NCI-H748 treated with DMSO at 0.1 percent for 48 hours (cell line): ENCODE measurements around the gene COL4A2.
"Not testable (repeated sequence)": the region's sequence is repeated elsewhere in the genome, so short reads cannot be mapped to it uniquely, and the experiment has no call there.

Experiments used
- DNase-seq: peaks from one replicate; lab custom pipeline; 2025; lab: John Stamatoyannopoulos, UW

The COL4A2 gene

GRCh38 chr13:110520431-110521295 is 213.6 kb downstream of the COL4A2 start:
- no peak for DNase-seq

- DNase-seq, result no peak
Observed at GRCh38 chr13:110521296-110521680, 214.2 kb downstream of the COL4A2 start.

DNA sequence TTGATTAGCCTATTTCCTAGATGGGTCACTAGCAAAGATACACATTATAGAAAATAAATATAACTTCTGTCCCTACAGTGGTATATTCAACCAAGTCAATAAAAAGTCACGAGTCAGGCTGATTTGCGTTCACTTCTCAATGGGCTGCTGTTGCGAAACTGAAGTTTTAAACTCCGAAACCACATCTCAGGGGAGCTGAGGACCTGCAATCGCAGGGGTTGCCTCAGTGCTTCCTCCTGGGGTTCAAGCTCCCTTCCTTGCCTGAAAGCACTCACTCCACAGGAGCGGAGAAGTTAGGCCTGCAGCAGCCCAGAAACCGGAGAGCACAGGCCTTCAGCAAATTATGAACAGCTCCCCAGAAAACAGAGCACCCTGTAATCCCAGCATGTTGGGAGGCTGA is 214.9 kb downstream of the COL4A2 start:
- no peak for DNase-seq

- no peak for DNase-seq
Observed at GRCh38 chr13:110522721-110523120, 215.6 kb downstream of the COL4A2 start.

DNA sequence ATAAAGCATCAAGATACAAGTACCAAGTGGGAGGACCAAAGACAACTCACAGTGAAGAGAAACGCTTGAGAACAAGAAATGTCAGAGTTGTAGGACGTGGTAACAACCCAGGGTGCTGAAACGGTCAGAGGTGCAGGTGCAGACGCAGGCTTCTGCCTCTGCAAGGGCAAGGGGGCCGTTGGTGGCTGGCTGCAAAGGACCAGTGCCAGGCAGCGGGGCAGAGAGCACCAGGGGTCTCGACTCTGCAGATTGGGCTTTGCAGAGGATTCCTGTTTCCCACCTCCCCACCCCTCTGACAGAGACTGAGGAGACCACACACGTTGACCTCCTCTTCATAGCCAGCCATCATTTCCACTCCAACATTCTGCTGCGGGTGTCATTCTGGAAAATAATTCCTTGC is 216.1 kb downstream of the COL4A2 start:
- no peak for DNase-seq

GRCh38 chr13:110523838-110524540 is 216.9 kb downstream of the COL4A2 start:
- no peak for DNase-seq

- DNase-seq, result no peak
Observed at GRCh38 chr13:110524541-110525257, 217.6 kb downstream of the COL4A2 start.

GRCh38 chr13:110525328-110526319 is 218.5 kb downstream of the COL4A2 start:
- DNase-seq, result peak; percentile 18

- no peak for DNase-seq
Observed at GRCh38 chr13:110528371-110528770, 221.3 kb downstream of the COL4A2 start.

DNA sequence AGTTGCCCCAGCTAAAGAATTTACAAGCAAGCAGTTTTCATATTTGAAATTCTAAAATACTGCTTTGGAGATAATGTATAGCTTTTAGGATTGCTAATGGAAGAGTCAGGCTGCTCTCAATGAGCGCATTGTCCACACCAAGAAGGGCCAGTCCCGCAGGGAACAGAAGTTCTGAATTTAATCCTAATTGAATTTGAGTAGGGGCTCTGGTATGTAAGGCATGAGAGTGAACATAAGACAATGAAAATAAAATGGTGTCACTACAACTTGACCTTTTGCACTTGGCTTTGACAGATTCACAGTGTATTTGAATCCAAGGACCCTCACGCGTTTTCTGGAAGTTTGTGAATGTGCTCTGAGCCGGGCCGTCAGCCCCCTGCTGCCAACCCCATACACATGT is 221.8 kb downstream of the COL4A2 start:
- DNase-seq, result no peak

DNA sequence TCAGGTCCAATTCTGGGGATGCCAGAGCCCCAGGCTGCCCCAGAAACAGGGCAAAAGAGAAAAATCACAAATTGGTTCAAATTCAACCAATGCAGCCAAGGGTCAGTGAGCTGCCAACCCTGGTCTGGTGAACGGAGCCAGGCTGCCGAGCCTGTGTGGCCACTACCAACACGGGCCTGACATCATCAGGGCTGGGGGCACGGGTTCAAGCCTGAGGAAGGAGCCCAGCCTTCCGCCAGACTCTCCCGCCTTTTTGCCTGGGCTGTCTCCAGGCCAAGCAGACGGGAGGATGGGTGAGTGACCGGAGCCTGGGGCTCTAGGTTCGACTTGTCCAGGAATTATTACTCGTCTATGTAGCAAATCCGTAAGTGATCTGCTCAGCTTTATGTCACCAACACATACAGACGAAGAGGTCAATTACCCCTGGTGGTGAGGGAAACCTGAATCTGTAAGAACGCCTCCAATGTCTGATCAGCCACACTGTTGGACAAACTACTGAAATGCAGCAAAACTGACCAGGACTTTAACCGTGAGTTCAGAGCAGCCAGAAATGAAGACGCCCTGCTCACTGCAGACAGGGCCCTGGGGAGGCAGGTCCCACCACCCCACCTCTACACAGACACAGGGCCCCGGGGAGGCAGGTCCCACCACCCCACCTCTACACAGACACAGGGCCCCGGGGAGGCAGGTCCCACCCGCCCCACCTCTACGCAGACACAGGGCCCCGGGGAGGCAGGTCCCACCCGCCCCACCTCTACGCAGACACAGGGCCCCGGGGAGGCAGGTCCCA is 222.6 kb downstream of the COL4A2 start:
- DNase-seq, result no peak

DNA sequence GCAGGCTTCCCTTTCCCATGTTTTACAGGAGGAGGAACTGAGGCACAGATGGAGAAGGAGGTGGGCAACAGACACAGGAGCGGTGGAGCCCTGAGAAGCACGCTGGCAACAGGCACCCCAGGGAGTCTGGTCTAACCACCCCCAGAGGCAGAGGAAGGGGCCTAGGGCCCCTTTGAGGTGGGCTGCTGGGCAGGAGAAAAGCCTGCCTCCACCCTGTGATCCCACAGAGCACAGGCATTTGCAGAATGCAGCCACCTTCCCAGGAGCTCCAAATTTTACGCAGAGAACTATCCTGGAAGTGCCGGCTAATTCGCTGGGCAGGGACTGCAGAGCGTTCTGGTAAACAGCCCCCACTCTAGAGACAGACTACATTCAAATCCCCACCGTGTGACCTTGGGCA is 224.0 kb downstream of the COL4A2 start:
- no peak for DNase-seq

- no peak for DNase-seq
Observed at GRCh38 chr13:110531671-110532083, 224.6 kb downstream of the COL4A2 start.

DNA sequence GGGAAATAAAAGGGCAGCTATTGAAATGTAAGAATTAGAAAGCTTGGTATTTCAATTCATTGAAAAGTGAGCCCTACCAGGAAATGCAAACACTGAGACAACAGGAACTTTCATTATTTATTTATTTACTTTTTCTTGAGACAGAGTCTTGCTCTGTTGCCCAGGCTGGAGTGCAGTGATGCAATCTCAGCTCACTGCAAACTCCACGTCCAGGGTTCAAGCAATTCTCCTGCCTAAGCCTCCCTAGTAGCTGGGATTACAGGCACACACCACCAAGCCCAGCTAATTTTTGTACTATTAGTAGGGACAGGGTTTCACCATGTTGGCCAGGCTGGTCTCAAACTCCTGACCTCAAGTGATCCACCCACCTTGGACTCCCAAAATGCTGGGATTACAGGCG is 225.2 kb downstream of the COL4A2 start:
- not testable (repeated sequence) for DNase-seq

DNA sequence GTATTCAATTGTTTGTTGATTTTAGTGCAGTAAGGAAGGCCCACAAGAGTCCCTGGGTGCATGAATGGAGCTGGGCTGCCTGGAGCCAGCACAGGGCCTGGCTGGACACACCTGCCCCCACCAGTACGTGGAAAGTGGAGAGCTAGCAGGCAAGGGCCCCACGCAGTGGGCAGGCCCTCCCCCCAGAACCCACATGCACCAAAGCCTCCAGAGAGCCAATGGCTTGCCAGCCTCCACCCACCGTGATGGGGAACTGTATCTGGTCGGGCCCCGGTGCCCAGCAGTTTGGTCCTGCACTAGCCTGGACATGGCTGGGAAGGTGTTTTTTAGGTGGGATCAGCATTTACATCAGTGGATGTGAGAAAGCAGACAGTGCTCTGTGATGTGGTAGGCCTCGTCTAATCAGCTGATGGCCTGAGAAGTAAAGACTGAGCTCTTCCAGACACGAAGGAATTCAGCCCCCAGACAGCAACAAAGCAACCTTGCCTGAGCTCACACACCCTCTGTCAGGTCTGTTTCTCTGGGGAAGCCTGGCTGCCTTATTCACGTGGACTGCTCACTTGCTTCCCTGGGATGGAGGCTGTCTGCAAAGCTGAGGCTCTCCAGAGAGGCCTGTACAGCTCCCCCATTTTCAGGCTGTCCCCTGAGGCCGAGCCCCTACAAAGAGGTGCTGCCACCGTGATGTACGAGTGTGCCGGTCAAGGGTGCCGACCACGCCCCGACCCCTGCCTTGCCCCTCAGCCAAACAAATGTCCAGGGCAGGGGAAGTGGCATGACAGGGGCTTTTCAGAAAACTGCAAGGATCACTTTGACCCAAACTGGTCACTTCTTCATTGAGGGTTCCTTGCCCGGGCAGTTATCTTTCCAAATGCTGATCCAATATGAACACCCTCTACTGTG is 226.9 kb downstream of the COL4A2 start:
- no peak for DNase-seq

GRCh38 chr13:110535526-110535925 is 228.4 kb downstream of the COL4A2 start:
- no peak for DNase-seq

DNA sequence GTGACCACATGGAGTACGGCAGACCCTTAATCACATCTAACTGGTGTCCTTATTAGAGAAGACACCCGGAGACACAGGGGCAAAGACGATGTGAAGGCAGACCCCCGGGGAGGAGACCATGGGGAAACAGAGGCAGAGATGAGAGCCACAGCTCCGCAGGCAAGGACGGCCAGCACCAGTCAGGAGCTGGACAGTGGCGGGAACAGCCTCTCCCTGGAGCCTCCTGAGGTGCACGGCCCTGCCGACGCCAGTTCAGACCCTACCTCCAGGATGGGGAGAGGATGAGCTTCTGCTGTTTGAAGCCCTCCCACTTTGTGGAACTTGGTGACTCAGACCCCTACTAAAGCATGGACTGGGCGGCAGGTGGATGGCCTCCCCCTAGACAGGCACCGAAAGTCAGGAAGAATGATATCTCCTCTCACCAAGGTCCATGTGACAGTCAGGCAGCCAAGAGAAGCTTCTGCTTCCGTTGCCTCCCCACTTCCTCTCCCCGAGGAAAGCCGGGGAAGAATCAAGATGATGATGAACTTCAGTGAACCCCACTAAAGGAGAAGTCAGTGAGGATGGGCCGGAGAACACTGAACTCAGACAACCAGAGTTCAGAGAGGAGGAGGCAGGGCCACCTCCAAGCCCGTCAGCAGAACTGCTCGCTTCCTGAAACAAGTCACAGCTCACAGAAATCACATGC is 229.1 kb downstream of the COL4A2 start:
- no peak for DNase-seq

DNA sequence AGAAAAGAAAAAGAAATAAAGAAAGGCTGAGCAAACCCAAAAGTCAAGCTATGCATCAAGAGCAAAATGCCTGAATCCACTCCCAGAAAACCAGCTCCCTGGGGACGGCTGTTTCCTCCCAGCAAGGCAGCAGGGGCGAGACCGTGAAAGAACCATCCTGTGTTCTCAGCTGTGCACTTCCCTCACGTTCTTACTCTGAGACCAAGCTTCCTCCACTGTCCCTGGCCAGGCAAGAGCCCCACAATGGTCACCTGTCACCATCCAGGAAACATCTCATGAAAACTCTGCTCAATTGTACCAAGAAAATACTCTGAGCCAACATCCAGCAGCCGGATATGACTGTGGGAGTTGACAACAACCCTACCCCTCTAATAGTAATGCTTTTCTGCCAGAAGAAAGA is 231.5 kb downstream of the COL4A2 start:
- DNase-seq, result no peak

DNA sequence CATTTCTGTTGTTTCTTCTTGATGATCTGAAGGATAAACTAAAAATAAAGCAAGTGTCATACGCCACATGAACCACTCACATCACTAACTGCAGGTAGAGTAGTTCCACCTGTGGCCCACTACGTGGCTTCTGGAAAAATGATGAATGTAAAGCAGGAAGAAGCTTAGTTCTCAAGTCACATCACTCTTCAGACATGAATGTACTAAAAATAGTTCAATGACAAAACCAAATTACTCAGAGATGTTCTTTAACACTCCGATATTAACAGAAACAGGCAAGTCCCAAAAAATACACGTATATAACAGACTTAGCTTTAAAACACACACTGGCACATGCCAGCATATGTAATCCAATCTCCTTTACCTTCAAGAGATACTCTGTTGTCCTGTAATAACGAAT is 232.8 kb downstream of the COL4A2 start:
- no peak for DNase-seq
